ENCODE measurements around the gene PSEN1. TPM values are rescaled to one million over a fixed set of nuclear protein-coding genes. Genes with fewer than 3 reads are reported as not detected.

The PSEN1 gene
- polyA plus RNA-seq, 1 of the 3 experiments (the other 2 are of a cell fraction), result 9.0 TPM

DNA sequence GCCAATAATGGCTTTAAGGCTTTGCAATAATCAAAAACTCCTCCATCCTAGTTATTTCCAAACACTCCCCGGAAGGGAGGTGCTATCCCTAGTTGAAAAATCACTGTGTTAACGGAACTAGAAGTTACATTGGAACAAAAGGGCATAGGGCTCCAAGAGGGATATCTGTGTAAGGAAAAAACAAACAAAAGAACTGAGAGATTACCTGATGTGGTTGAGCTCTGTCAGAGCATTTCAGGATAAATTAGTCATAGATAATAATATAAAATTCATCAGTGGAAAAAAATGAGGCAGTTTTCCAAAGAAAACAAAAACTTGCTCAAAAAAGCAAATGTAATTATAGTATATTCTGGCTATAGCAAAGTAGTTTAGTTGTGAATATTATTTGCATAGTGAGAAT is 73.6 kb downstream of the PSEN1 start:
- Histone ChIP-seq H3K27me3 (ENCODE audit: insufficient read depth) (no peaks in the 10 kb centered on the region), H3K9me2 (no peaks in the 10 kb centered on the region), H4K20me1 (ENCODE audit: insufficient read depth) (no peaks in the 10 kb centered on the region), H3K4me2 (peak overlapping the region; percentile 19; the same call in 1 of the 2 replicates), H3K9ac (no peak overlapping the region), H3K4me1 (ENCODE audit: control insufficient read depth in 1 of 2, insufficient read depth in 2 of 2, low read depth in 1 of 2, low read length in 1 of 2) (0 out of 4 replicates have a peak, but pooled peaks cover 0 to 8% of the 10 kb centered on the region in 2 experiments), H3K4me3 (ENCODE audit: low read depth in 2 of 2, low read length in 1 of 2) (no peak overlapping the region), H3K27ac (ENCODE audit: low read depth in 2 of 2, low read length in 1 of 2) (peak overlapping the region in 1 of 2 experiments; percentile 42; a peak in 2 of 4 replicates), H2AFZ (ENCODE audit: low read depth) (no peak overlapping the region), H3F3A (replicated peaks; ENCODE audit: insufficient read depth) (peaks cover 12% of the 10 kb centered on the region), H3K36me3 (replicated peaks in 1 of 2; ENCODE audit: control insufficient read depth in 1 of 2, insufficient read depth in 2 of 2, low read length in 1 of 2) (peaks cover 77 to 81% of the 10 kb centered on the region in 2 experiments), H3K9me3 (no peaks in the 10 kb centered on the region), H3K79me2 (ENCODE audit: insufficient read depth) (no peaks in the 10 kb centered on the region)
- TF ChIP-seq NRF1 (IDR thresholded peaks at IDR 0.05; ENCODE audit: low read depth, low read length) (no peak), FOXM1 (IDR thresholded peaks at IDR 0.05; ENCODE audit: low read depth) (no peak), USF2 (IDR thresholded peaks at IDR 0.05; ENCODE audit: borderline replicate concordance, low read depth, low read length) (no peak), MEF2A (IDR thresholded peaks at IDR 0.05; ENCODE audit: borderline replicate concordance, low read depth) (0 out of 2 replicates have a peak, but pooled peaks have one; percentile 28), POLR2AphosphoS5 (IDR thresholded peaks at IDR 0.05; ENCODE audit: low read depth, low read length) (no peak), FOSL2 (IDR thresholded peaks at IDR 0.05; ENCODE audit: borderline replicate concordance, low read depth) (peak; percentile 14; the same call in 1 of the 2 replicates), MAX (IDR thresholded peaks at IDR 0.05; ENCODE audit: low read depth) (no peak), CHD2 (IDR thresholded peaks at IDR 0.05; ENCODE audit: low read length, partially characterized antibody) (no peak)
- TF ChIP-seq, protein P1, sequence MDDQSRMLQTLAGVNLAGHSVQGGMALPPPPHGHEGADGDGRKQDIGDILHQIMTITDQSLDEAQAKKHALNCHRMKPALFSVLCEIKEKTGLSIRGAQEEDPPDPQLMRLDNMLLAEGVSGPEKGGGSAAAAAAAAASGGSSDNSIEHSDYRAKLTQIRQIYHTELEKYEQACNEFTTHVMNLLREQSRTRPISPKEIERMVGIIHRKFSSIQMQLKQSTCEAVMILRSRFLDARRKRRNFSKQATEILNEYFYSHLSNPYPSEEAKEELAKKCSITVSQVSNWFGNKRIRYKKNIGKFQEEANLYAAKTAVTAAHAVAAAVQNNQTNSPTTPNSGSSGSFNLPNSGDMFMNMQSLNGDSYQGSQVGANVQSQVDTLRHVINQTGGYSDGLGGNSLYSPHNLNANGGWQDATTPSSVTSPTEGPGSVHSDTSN (IDR thresholded peaks at IDR 0.05), result 0 out of 2 replicates have a peak, but pooled peaks have one; percentile 6
- ChIA-PET POLR2A (no interaction called here), CTCF (interaction anchor here (3.2 kb wide), 1 partner anchor 37 kb away, joined by 11 read pairs; no protein-coding TSS in a partner anchor)
- WGBS (ENCODE audit: low lambda C conversion rate), result 73% methylated on average over 2 of the region's 2 CpGs
- DNase-seq, result no peak

DNA sequence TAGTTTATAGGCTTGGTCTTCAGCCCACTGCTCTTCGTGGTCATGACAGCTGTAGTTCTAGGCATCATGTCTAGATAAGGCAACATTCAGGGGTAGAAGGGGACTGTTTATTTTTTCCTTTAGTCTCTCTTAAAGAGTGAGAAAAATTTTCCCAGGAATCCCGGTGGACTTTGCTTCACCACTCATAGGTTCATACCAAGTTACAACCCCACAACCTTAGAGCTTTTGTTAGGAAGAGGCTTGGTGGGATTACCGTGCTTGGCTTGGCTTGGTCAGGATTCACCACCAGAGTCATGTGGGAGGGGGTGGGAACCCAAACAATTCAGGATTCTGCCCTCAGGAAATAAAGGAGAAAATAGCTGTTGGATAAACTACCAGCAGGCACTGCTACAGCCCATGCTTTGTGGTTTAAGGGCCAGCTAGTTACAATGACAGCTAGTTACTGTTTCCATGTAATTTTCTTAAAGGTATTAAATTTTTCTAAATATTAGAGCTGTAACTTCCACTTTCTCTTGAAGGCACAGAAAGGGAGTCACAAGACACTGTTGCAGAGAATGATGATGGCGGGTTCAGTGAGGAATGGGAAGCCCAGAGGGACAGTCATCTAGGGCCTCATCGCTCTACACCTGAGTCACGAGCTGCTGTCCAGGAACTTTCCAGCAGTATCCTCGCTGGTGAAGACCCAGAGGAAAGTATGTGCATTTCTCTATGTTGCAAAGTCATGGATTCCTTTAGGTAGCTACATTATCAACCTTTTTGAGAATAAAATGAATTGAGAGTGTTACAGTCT is 75.1 kb downstream of the PSEN1 start:
- POLR2A ChIA-PET, result no interaction called here
- H2AFZ ChIP-seq (ENCODE audit: low read depth), result no peak overlapping the region
- no peak overlapping the region for H3K27ac ChIP-seq (ENCODE audit: low read depth in 2 of 2, low read length in 1 of 2)
- H3K9ac ChIP-seq, result no peak overlapping the region
- CTCF ChIA-PET, result interaction anchor here (0.8 to 0.9 kb wide), 2 partner anchors 73 to 84 kb away, joined by 3 to 5 read pairs; no protein-coding TSS in a partner anchor
- 0 out of 4 replicates have a peak, but pooled peaks cover 0 to 8% of the 10 kb centered on the region in 2 experiments for H3K4me1 ChIP-seq (ENCODE audit: control insufficient read depth in 1 of 2, insufficient read depth in 2 of 2, low read depth in 1 of 2, low read length in 1 of 2)
- no peaks in the 10 kb centered on the region for H3K9me2 ChIP-seq
- peaks cover 66 to 83% of the 10 kb centered on the region in 2 experiments for H3K36me3 ChIP-seq (replicated peaks in 1 of 2; ENCODE audit: control insufficient read depth in 1 of 2, insufficient read depth in 2 of 2, low read length in 1 of 2)
- 95% methylated on average over 7 of the region's 7 CpGs for WGBS (ENCODE audit: low lambda C conversion rate)
- no peaks in the 10 kb centered on the region for H3K27me3 ChIP-seq (ENCODE audit: insufficient read depth)
- peaks cover 12% of the 10 kb centered on the region for H3F3A ChIP-seq (replicated peaks; ENCODE audit: insufficient read depth)
- H4K20me1 ChIP-seq (ENCODE audit: insufficient read depth), result no peaks in the 10 kb centered on the region
- no peak overlapping the region for H3K4me2 ChIP-seq
- no peaks in the 10 kb centered on the region for H3K79me2 ChIP-seq (ENCODE audit: insufficient read depth)
- no peak for DNase-seq
- H3K4me3 ChIP-seq (ENCODE audit: low read depth in 2 of 2, low read length in 1 of 2), result no peak overlapping the region
- no peaks in the 10 kb centered on the region for H3K9me3 ChIP-seq
- TF ChIP-seq TEAD4 (IDR thresholded peaks at IDR 0.05; ENCODE audit: borderline replicate concordance, insufficient read depth) (no peak), JUND (IDR thresholded peaks at IDR 0.05) (no peak), SMC3 (IDR thresholded peaks at IDR 0.05; ENCODE audit: low read depth, low read length) (no peak), POLR2AphosphoS5 (IDR thresholded peaks at IDR 0.05; ENCODE audit: low read depth, low read length) (no peak), MXI1 (IDR thresholded peaks at IDR 0.05; ENCODE audit: low read depth, low read length) (no peak), RAD21 (IDR thresholded peaks at IDR 0.05; ENCODE audit: low read length) (no peak), IRF3 (IDR thresholded peaks at IDR 0.05; ENCODE audit: low read depth, low read length) (no peak), NFIC (IDR thresholded peaks at IDR 0.05; ENCODE audit: borderline replicate concordance) (no peak), REST (IDR thresholded peaks at IDR 0.05; ENCODE audit: low read depth, low read length) (no peak), RFX5 (IDR thresholded peaks at IDR 0.05; ENCODE audit: low read length) (no peak), FOSL2 (IDR thresholded peaks at IDR 0.05; ENCODE audit: borderline replicate concordance, low read depth) (no peak), ELF1 (IDR thresholded peaks at IDR 0.05) (no peak), SIN3A (IDR thresholded peaks at IDR 0.05; ENCODE audit: borderline replicate concordance, low read depth, low read length) (no peak)
